Measurements from ENCODE around the gene HTRA1. TPM values are rescaled to one million over a fixed set of nuclear protein-coding genes. Genes with fewer than 3 reads are reported as not detected.

HTRA1 gene
- total and polyA plus RNA-seq, 7 donors = 11.4 to 30.8 (median 11.8) TPM

- H3K36me3 ChIP-seq (ENCODE audit: insufficient read depth in 1 of 2, low read depth in 1 of 2) = peaks cover 6 to 96% of the 10 kb centered on the region in 2 donors
- TF ChIP-seq CTCF (IDR thresholded peaks at IDR 0.05) = no peak
- DNase-seq (no peak), ATAC-seq (peak in 3 of 4 donors; percentile 37 to 61 (median 50))
- H3K9me3 ChIP-seq = no peaks in the 10 kb centered on the region
- WGBS, 3 donors = 38 to 47% (median 41%) methylated on average over 3 of the region's 3 CpGs
- H3K4me3 ChIP-seq = no peak overlapping the region
- H3K4me1 ChIP-seq = no peaks in the 10 kb centered on the region
- no peaks in the 10 kb centered on the region for H3K27me3 ChIP-seq (ENCODE audit: insufficient read depth in 3 of 3, low read length in 2 of 3)
- no peak overlapping the region for H3K27ac ChIP-seq
- intact Hi-C loops (cut with DNase I) = no loop called here
These were observed 41.3 kb upstream of the HTRA1 start for GRCh38 chr10:122419876-122420623.

- Histone ChIP-seq H3K36me3 (ENCODE audit: insufficient read depth in 1 of 2, low read depth in 1 of 2) (peaks cover 6 to 96% of the 10 kb centered on the region in 2 donors), H3K9me3 (no peaks in the 10 kb centered on the region), H3K4me1 (no peaks in the 10 kb centered on the region), H3K27ac (no peak overlapping the region), H3K4me3 (no peak overlapping the region), H3K27me3 (ENCODE audit: insufficient read depth in 3 of 3, low read length in 2 of 3) (no peaks in the 10 kb centered on the region)
- ATAC-seq = no peak
- 87 to 94% (median 89%) methylated on average over 3 of the region's 3 CpGs for WGBS, 3 donors
- intact Hi-C loops (cut with DNase I) = no loop called here
- TF ChIP-seq CTCF (IDR thresholded peaks at IDR 0.05) = no peak
- DNase-seq = no peak
These were observed 40.7 kb upstream of the HTRA1 start for GRCh38 chr10:122420624-122421007.

GRCh38 chr10:122421054-122421625 is 40.2 kb upstream of the HTRA1 start:
- 73 to 86% (median 83%) methylated on average over 3 of the region's 3 CpGs for WGBS, 3 donors
- Histone ChIP-seq H3K4me1 (no peaks in the 10 kb centered on the region), H3K27ac (no peak overlapping the region), H3K9me3 (no peaks in the 10 kb centered on the region), H3K4me3 (no peak overlapping the region), H3K36me3 (ENCODE audit: insufficient read depth in 1 of 2, low read depth in 1 of 2) (peaks cover 1 to 96% of the 10 kb centered on the region in 2 donors), H3K27me3 (ENCODE audit: insufficient read depth in 3 of 3, low read length in 2 of 3) (no peaks in the 10 kb centered on the region)
- intact Hi-C loops (cut with DNase I) = no loop called here
- no peak for ATAC-seq
- no peak for TF ChIP-seq CTCF (IDR thresholded peaks at IDR 0.05)
- DNase-seq = no peak

GRCh38 chr10:122421742-122422141 is 39.6 kb upstream of the HTRA1 start:
- intact Hi-C loops (cut with DNase I) = no loop called here
- H3K36me3 ChIP-seq (ENCODE audit: insufficient read depth in 1 of 2, low read depth in 1 of 2) = peaks cover 0 to 96% of the 10 kb centered on the region in 2 donors
- TF ChIP-seq CTCF (IDR thresholded peaks at IDR 0.05) = no peak

More at GRCh38 chr10:122421742-122422141, 39.6 kb upstream of the HTRA1 start:
- no peak overlapping the region for H3K4me3 ChIP-seq
- no peaks in the 10 kb centered on the region for H3K4me1 ChIP-seq
- H3K9me3 ChIP-seq = no peaks in the 10 kb centered on the region
- DNase-seq (no peak), ATAC-seq (no peak)
- H3K27me3 ChIP-seq (ENCODE audit: insufficient read depth in 3 of 3, low read length in 2 of 3) = no peaks in the 10 kb centered on the region
- H3K27ac ChIP-seq = no peak overlapping the region

Data from psoas muscle (tissue), 8 donors.